ENCODE results near the gene ATP11A. TPM values are rescaled to one million over a fixed set of nuclear protein-coding genes. Genes with fewer than 3 reads are reported as not detected.
"Not testable (repeated sequence)": the region's sequence is repeated elsewhere in the genome, so short reads cannot be mapped to it uniquely, and the experiment has no call there.

The ATP11A gene
- total and polyA plus RNA-seq, 4 donors: 3.1 to 68.1 (median 28.6) TPM

- Histone ChIP-seq H3K36me3 (ENCODE audit: control insufficient read depth in 1 of 2, insufficient read depth in 2 of 2, low read length in 1 of 2) (no peaks in the 10 kb centered on the region), H3K27ac (ENCODE audit: low read depth in 1 of 2, low read length in 2 of 2) (no peak overlapping the region), H3K9me3 (ENCODE audit: control insufficient read depth, low read length) (no peaks in the 10 kb centered on the region), H3K27me3 (ENCODE audit: control insufficient read depth in 1 of 2, insufficient read depth in 2 of 2, low read length in 1 of 2) (no peaks in the 10 kb centered on the region), H3K4me3 (ENCODE audit: low read length in 2 of 2) (no peak overlapping the region), H3K4me1 (ENCODE audit: control insufficient read depth in 1 of 2, insufficient read depth in 2 of 2, low read length in 2 of 2) (no peaks in the 10 kb centered on the region)
- WGBS, 2 donors: 83 to 84% methylated on average over 7 of the region's 7 CpGs
- intact Hi-C loops (cut with DNase I): no loop called here
- DNase-seq (no peak), ATAC-seq (ENCODE audit: low FRiP score) (no peak)
Measured at GRCh38 chr13:112675366-112675756, 14.5 kb upstream of the ATP11A start.

- H3K9me3 ChIP-seq (ENCODE audit: control insufficient read depth, low read length); H3K4me3 ChIP-seq (ENCODE audit: low read length in 2 of 2); ATAC-seq (ENCODE audit: low FRiP score); intact Hi-C loops (cut with DNase I); H3K27ac ChIP-seq (ENCODE audit: low read depth in 1 of 2, low read length in 2 of 2); H3K4me1 ChIP-seq (ENCODE audit: control insufficient read depth in 1 of 2, insufficient read depth in 2 of 2, low read length in 2 of 2); H3K27me3 ChIP-seq (ENCODE audit: control insufficient read depth in 1 of 2, insufficient read depth in 2 of 2, low read length in 1 of 2); H3K36me3 ChIP-seq (ENCODE audit: control insufficient read depth in 1 of 2, insufficient read depth in 2 of 2, low read length in 1 of 2): not testable (repeated sequence)
- DNase-seq: peak in 1 of 2 donors; percentile 9
- 76 to 86% methylated on average over 9 of the region's 9 CpGs for WGBS, 2 donors
Measured at GRCh38 chr13:112677421-112677962, 12.3 kb upstream of the ATP11A start.

- DNase-seq: peak in 1 of 2 donors; percentile 59
Measured at GRCh38 chr13:112679381-112679780, 10.5 kb upstream of the ATP11A start.

GRCh38 chr13:112679932-112680677, 9.7 kb upstream of the ATP11A start:
- Histone ChIP-seq H3K27me3 (ENCODE audit: control insufficient read depth in 1 of 2, insufficient read depth in 2 of 2, low read length in 1 of 2) (no peaks in the 10 kb centered on the region), H3K4me1 (ENCODE audit: control insufficient read depth in 1 of 2, insufficient read depth in 2 of 2, low read length in 2 of 2) (no peaks in the 10 kb centered on the region), H3K4me3 (ENCODE audit: low read length in 2 of 2) (no peak overlapping the region), H3K36me3 (ENCODE audit: control insufficient read depth in 1 of 2, insufficient read depth in 2 of 2, low read length in 1 of 2) (no peaks in the 10 kb centered on the region), H3K27ac (ENCODE audit: low read depth in 1 of 2, low read length in 2 of 2) (no peak overlapping the region), H3K9me3 (ENCODE audit: control insufficient read depth, low read length) (no peaks in the 10 kb centered on the region)
- ATAC-seq (ENCODE audit: low FRiP score): no peak
- intact Hi-C loops (cut with DNase I): no loop called here
- no peak for DNase-seq
- 85 to 90% methylated on average over 19 to 20 of the region's 20 CpGs for WGBS, 2 donors

More at GRCh38 chr13:112679381-112679780, 10.5 kb upstream of the ATP11A start:
- Histone ChIP-seq H3K9me3 (ENCODE audit: control insufficient read depth, low read length) (no peaks in the 10 kb centered on the region), H3K4me3 (ENCODE audit: low read length in 2 of 2) (no peak overlapping the region), H3K27me3 (ENCODE audit: control insufficient read depth in 1 of 2, insufficient read depth in 2 of 2, low read length in 1 of 2) (no peaks in the 10 kb centered on the region), H3K4me1 (ENCODE audit: control insufficient read depth in 1 of 2, insufficient read depth in 2 of 2, low read length in 2 of 2) (no peaks in the 10 kb centered on the region), H3K27ac (ENCODE audit: low read depth in 1 of 2, low read length in 2 of 2) (no peak overlapping the region), H3K36me3 (ENCODE audit: control insufficient read depth in 1 of 2, insufficient read depth in 2 of 2, low read length in 1 of 2) (no peaks in the 10 kb centered on the region)
- ATAC-seq (ENCODE audit: low FRiP score): no peak
- WGBS, 2 donors: 91 to 95% methylated on average over 17 of the region's 17 CpGs
- intact Hi-C loops (cut with DNase I): no loop called here

GRCh38 chr13:112680741-112681360, 9.0 kb upstream of the ATP11A start:
- H3K4me3 ChIP-seq (ENCODE audit: low read length in 2 of 2): no peak overlapping the region
- DNase-seq (peak in 1 of 2 donors; percentile 47), ATAC-seq (ENCODE audit: low FRiP score) (no peak)
- H3K4me1 ChIP-seq (ENCODE audit: control insufficient read depth in 1 of 2, insufficient read depth in 2 of 2, low read length in 2 of 2): no peaks in the 10 kb centered on the region
- intact Hi-C loops (cut with DNase I): no loop called here
- no peaks in the 10 kb centered on the region for H3K9me3 ChIP-seq (ENCODE audit: control insufficient read depth, low read length)
- WGBS, 2 donors: 89 to 91% methylated on average over 17 of the region's 17 CpGs
- no peaks in the 10 kb centered on the region for H3K27me3 ChIP-seq (ENCODE audit: control insufficient read depth in 1 of 2, insufficient read depth in 2 of 2, low read length in 1 of 2)
- no peaks in the 10 kb centered on the region for H3K36me3 ChIP-seq (ENCODE audit: control insufficient read depth in 1 of 2, insufficient read depth in 2 of 2, low read length in 1 of 2)
- H3K27ac ChIP-seq (ENCODE audit: low read depth in 1 of 2, low read length in 2 of 2): no peak overlapping the region

- WGBS, 2 donors: 79 to 86% methylated on average over 10 of the region's 10 CpGs
- Histone ChIP-seq H3K4me3 (ENCODE audit: low read length in 2 of 2) (no peak overlapping the region), H3K27me3 (ENCODE audit: control insufficient read depth in 1 of 2, insufficient read depth in 2 of 2, low read length in 1 of 2) (no peaks in the 10 kb centered on the region), H3K9me3 (ENCODE audit: control insufficient read depth, low read length) (no peaks in the 10 kb centered on the region), H3K27ac (ENCODE audit: low read depth in 1 of 2, low read length in 2 of 2) (no peak overlapping the region), H3K4me1 (ENCODE audit: control insufficient read depth in 1 of 2, insufficient read depth in 2 of 2, low read length in 2 of 2) (no peaks in the 10 kb centered on the region), H3K36me3 (ENCODE audit: control insufficient read depth in 1 of 2, insufficient read depth in 2 of 2, low read length in 1 of 2) (no peaks in the 10 kb centered on the region)
- intact Hi-C loops (cut with DNase I): no loop called here
- no peak for ATAC-seq (ENCODE audit: low FRiP score)
- no peak for DNase-seq
Measured at GRCh38 chr13:112683581-112683980, 6.3 kb upstream of the ATP11A start.

GRCh38 chr13:112684071-112684845, 5.6 kb upstream of the ATP11A start:
- Histone ChIP-seq H3K4me3 (ENCODE audit: low read length in 2 of 2) (no peak overlapping the region), H3K4me1 (ENCODE audit: control insufficient read depth in 1 of 2, insufficient read depth in 2 of 2, low read length in 2 of 2) (no peaks in the 10 kb centered on the region), H3K27me3 (ENCODE audit: control insufficient read depth in 1 of 2, insufficient read depth in 2 of 2, low read length in 1 of 2) (no peaks in the 10 kb centered on the region), H3K36me3 (ENCODE audit: control insufficient read depth in 1 of 2, insufficient read depth in 2 of 2, low read length in 1 of 2) (no peaks in the 10 kb centered on the region), H3K27ac (ENCODE audit: low read depth in 1 of 2, low read length in 2 of 2) (no peak overlapping the region), H3K9me3 (ENCODE audit: control insufficient read depth, low read length) (no peaks in the 10 kb centered on the region)
- intact Hi-C loops (cut with DNase I): no loop called here
- ATAC-seq (ENCODE audit: low FRiP score): no peak
- DNase-seq: peak in 1 of 2 donors; percentile 17
- 85 to 88% methylated on average over 18 of the region's 18 CpGs for WGBS, 2 donors

GRCh38 chr13:112685189-112685805, 4.5 kb upstream of the ATP11A start:
- H3K4me3 ChIP-seq (ENCODE audit: low read length in 2 of 2); H3K9me3 ChIP-seq (ENCODE audit: control insufficient read depth, low read length); ATAC-seq (ENCODE audit: low FRiP score); H3K27ac ChIP-seq (ENCODE audit: low read depth in 1 of 2, low read length in 2 of 2); H3K4me1 ChIP-seq (ENCODE audit: control insufficient read depth in 1 of 2, insufficient read depth in 2 of 2, low read length in 2 of 2); H3K27me3 ChIP-seq (ENCODE audit: control insufficient read depth in 1 of 2, insufficient read depth in 2 of 2, low read length in 1 of 2); H3K36me3 ChIP-seq (ENCODE audit: control insufficient read depth in 1 of 2, insufficient read depth in 2 of 2, low read length in 1 of 2); intact Hi-C loops (cut with DNase I): not testable (repeated sequence)
- WGBS, 2 donors: 89 to 93% methylated on average over 9 of the region's 9 CpGs
- peak in 1 of 2 donors; percentile 14 for DNase-seq

Data from aorta (tissue), 5 donors.